ENCODE data around the gene C11orf65. TPM values are rescaled to one million over a fixed set of nuclear protein-coding genes. Genes with fewer than 3 reads are reported as not detected.

C11orf65 gene
- total and polyA plus RNA-seq, 9 donors = 0.35 to 1.2 (median 0.80) TPM

DNA sequence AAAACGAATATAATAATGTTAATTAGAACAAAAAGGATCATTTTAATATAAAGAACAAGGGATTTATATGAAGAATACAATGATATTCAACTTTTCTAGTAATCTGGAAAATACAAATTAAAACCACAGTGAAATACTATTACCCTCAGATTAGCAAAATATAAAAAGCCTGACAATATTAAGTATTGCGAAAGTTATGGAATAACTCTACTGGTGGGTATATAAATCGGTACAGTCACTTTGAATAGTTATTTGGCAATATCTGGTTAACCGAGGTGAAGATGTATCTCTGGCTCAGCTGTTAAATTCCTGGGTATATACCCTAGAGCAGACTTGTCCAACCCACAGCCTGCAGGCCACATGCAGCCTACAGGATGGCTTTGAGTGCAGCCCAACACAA is 125.7 kb downstream of the C11orf65 start:
- Histone ChIP-seq H3K27me3 (no peaks in the 10 kb centered on the region), H3K27ac (no peak overlapping the region), H3K4me3 (no peak overlapping the region), H3K4me1 (ENCODE audit: insufficient read depth) (no peaks in the 10 kb centered on the region), H3K36me3 (no peaks in the 10 kb centered on the region), H3K9me3 (no peaks in the 10 kb centered on the region)
- no peak for DNase-seq
- intact Hi-C loops (cut with DNase I) = no loop called here
- TF ChIP-seq, protein P1, sequence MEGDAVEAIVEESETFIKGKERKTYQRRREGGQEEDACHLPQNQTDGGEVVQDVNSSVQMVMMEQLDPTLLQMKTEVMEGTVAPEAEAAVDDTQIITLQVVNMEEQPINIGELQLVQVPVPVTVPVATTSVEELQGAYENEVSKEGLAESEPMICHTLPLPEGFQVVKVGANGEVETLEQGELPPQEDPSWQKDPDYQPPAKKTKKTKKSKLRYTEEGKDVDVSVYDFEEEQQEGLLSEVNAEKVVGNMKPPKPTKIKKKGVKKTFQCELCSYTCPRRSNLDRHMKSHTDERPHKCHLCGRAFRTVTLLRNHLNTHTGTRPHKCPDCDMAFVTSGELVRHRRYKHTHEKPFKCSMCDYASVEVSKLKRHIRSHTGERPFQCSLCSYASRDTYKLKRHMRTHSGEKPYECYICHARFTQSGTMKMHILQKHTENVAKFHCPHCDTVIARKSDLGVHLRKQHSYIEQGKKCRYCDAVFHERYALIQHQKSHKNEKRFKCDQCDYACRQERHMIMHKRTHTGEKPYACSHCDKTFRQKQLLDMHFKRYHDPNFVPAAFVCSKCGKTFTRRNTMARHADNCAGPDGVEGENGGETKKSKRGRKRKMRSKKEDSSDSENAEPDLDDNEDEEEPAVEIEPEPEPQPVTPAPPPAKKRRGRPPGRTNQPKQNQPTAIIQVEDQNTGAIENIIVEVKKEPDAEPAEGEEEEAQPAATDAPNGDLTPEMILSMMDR (IDR thresholded peaks at IDR 0.05) = no peak
- TF ChIP-seq EP300 (IDR thresholded peaks at IDR 0.05) (no peak), POLR2A (IDR thresholded peaks at IDR 0.05) (no peak)
- 93 to 94% (median 94%) methylated on average over 4 of the region's 4 CpGs for WGBS, 3 donors

DNA sequence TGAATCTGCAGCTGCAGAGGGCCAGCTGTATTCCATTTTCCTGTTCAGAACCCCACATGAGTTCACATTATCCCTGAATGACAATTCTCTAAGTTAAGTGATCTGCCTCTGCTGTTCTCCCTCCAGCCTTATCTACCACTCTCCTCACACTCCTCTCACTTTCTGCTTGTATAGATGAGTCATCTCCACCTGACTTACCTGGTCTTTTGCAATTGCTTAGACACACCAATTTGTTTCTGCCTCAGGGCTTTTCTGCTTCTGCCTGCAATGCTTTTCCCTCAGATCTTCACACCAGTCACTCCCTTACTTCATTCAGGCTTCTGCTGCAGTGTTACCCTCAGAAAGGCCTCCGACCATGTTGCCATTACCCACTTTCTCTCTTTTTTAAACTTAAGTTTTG is 126.4 kb downstream of the C11orf65 start:
- Histone ChIP-seq H3K27ac (no peak overlapping the region), H3K4me1 (ENCODE audit: insufficient read depth) (no peaks in the 10 kb centered on the region), H3K36me3 (no peaks in the 10 kb centered on the region), H3K4me3 (no peak overlapping the region), H3K9me3 (no peaks in the 10 kb centered on the region), H3K27me3 (no peaks in the 10 kb centered on the region)
- no peak for TF ChIP-seq EP300 (IDR thresholded peaks at IDR 0.05)
- TF ChIP-seq, protein P1 (IDR thresholded peaks at IDR 0.05) = no peak
- no peak for TF ChIP-seq POLR2A (IDR thresholded peaks at IDR 0.05)
- intact Hi-C loops (cut with DNase I) = no loop called here
- 96 to 100% (median 98%) methylated on average over 1 of the region's 1 CpG for WGBS, 3 donors
- DNase-seq = no peak

DNA sequence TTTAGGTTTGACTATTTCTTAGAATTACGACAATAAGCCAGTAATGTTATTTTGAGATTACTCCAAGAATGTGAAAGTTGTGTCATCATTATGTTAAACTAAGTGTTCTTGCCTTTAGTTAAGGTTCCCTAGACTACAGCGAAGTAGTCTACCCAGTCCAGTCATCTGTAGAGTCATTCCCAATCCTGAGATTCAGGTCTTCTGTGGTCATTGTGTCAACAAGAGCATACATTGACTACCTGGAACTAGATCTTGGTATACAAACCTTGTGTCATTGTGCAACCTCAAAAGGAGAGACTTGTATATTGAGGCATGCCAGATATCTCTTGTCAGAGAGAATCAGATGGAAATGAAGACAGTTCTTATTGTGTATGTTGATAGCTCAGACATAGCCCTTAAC is 128.6 kb downstream of the C11orf65 start:
- Histone ChIP-seq H3K36me3 (no peaks in the 10 kb centered on the region), H3K9me3 (no peaks in the 10 kb centered on the region), H3K27ac (no peak overlapping the region), H3K4me3 (no peak overlapping the region), H3K27me3 (no peaks in the 10 kb centered on the region), H3K4me1 (ENCODE audit: insufficient read depth) (no peaks in the 10 kb centered on the region)
- DNase-seq = no peak
- TF ChIP-seq EP300 (IDR thresholded peaks at IDR 0.05) (no peak), POLR2A (IDR thresholded peaks at IDR 0.05) (no peak)
- TF ChIP-seq, protein P1 (IDR thresholded peaks at IDR 0.05) = no peak
- intact Hi-C loops (cut with DNase I) = no loop called here
- WGBS, 3 donors = 93 to 97% (median 96%) methylated on average over 2 of the region's 2 CpGs

DNA sequence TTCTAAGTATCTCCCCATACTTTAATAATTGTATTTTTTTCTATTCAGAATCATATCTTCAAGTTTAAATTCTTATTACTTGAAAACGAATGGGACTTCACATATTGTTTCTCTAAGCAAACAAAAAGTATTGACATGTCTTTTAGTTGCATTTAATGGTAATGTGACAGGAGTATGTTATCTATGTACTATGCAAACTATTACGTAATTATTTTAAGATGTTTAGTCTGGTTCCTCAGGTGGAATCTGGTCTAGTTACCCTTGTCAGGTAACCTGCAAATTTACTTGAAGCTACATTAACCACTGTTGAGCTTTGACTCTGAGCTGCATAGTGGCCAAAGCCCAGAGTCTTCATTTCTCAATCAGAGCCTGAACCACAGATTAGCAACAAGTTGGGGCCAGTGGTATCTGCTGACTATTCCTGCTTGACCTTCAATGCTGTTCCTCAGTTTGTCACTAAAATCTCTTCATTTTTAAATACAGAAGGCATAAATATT is 133.9 kb downstream of the C11orf65 start:
- Histone ChIP-seq H3K36me3 (no peaks in the 10 kb centered on the region), H3K4me1 (ENCODE audit: insufficient read depth) (no peaks in the 10 kb centered on the region), H3K4me3 (no peak overlapping the region), H3K27me3 (no peaks in the 10 kb centered on the region), H3K27ac (no peak overlapping the region), H3K9me3 (no peaks in the 10 kb centered on the region)
- TF ChIP-seq EP300 (IDR thresholded peaks at IDR 0.05) = no peak
- no peak for TF ChIP-seq POLR2A (IDR thresholded peaks at IDR 0.05)
- DNase-seq = no peak
- intact Hi-C loops (cut with DNase I) = no loop called here
- 91 to 92% (median 92%) methylated on average over 2 of the region's 2 CpGs for WGBS, 3 donors

Other genes starting within 250 kb of the C11orf65 start
- 10 to 100 TPM; 12.8 to 23.3 (median 16.6) TPM for gene NPAT, start 244.9 kb downstream of the C11orf65 start, total RNA-seq
- gene NPAT, start 244.9 kb downstream of the C11orf65 start, polyA plus RNA-seq = 1 to 10 TPM; 6.2 to 8.7 TPM
- gene ATM, start 244.5 kb downstream of the C11orf65 start, total RNA-seq = 100 to 1,000 TPM in 1 of 7 donors, 10 to 100 TPM in 6; 55.1 to 104 (median 82.7) TPM
- 10 to 100 TPM; 29.2 to 34.5 TPM for gene ATM, start 244.5 kb downstream of the C11orf65 start, polyA plus RNA-seq
- gene POGLUT3, start 30.9 kb upstream of the C11orf65 start, total RNA-seq = 10 to 100 TPM; 23.5 to 56.3 (median 42.8) TPM
- 10 to 100 TPM; 29.9 to 38.2 TPM for gene POGLUT3, start 30.9 kb upstream of the C11orf65 start, polyA plus RNA-seq
- gene EXPH5, start 126.2 kb upstream of the C11orf65 start, total RNA-seq = 1 to 10 TPM; 1.1 to 5.7 (median 2.1) TPM
- gene EXPH5, start 126.2 kb upstream of the C11orf65 start, polyA plus RNA-seq = under 1 TPM; 0.12 to 0.37 TPM
- gene DDX10, start 197.5 kb upstream of the C11orf65 start, total RNA-seq = 10 to 100 TPM; 13.1 to 34.3 (median 26.4) TPM
- 10 to 100 TPM; 18.3 to 20.0 TPM for gene DDX10, start 197.5 kb upstream of the C11orf65 start, polyA plus RNA-seq

Data from ovary (tissue), 9 donors.